H1 (cell line): Measurements from ENCODE around the gene CDT1. TPM values are rescaled to one million over a fixed set of nuclear protein-coding genes. Genes with fewer than 3 reads are reported as not detected.

Source experiments
- CTCF ChIA-PET: fragments of 300-600 bp; sonication (Branson Sonifier 250); formaldehyde crosslinking; loops from one replicate; lab custom pipeline; 2021; ENCODE audit not compliant: partially characterized antibody; lab: Charles Lee
- POLR2A ChIA-PET: fragments of 300-600 bp; sonication (Branson Sonifier 250); formaldehyde crosslinking; loops from one replicate; lab custom pipeline; 2021; ENCODE audit warnings: inconsistent platforms; ENCODE audit not compliant: partially characterized antibody; lab: Charles Lee
- DNase-seq, 2 experiments: peaks; one replicate each; pipeline versions ENCODE4 v3.0.0 to v3.0.0-alpha.2; 2010 to 2022; ENCODE audit warnings: low spot score in 2 of 2, low read depth in 1 of 2, mixed read lengths in 1 of 2
- FAIRE-seq: peaks from 2 replicates; lab custom pipeline; 2011; peaks lifted over from hg19 to GRCh38; lab: Jason Lieb, UNC
- H2AFZ ChIP-seq: 2 replicates; pipeline ENCODE4 v1.8.1; 2012; ENCODE audit warnings: low read length, inconsistent platforms
- H2AK5ac ChIP-seq: 2 replicates; pipeline ENCODE4 v1.6.1; 2013; ENCODE audit warnings: low read depth, low read length
- H2BK120ac ChIP-seq: replicated peaks from 2 replicates; pipeline ENCODE3; 2013; ENCODE audit warnings: low read depth, low read length, inconsistent platforms
- H2BK12ac ChIP-seq: 2 replicates; pipeline ENCODE4 v1.6.1; 2013; ENCODE audit warnings: low read depth, low read length
- H2BK15ac ChIP-seq: 2 replicates; pipeline ENCODE4 v1.6.1; 2013; ENCODE audit warnings: low read length
- H2BK20ac ChIP-seq: 2 replicates; pipeline ENCODE4 v1.6.1; 2013; ENCODE audit warnings: low read length
- H2BK5ac ChIP-seq: 2 replicates; pipeline ENCODE4 v1.6.1; 2013; ENCODE audit warnings: low read depth, low read length
- H3K14ac ChIP-seq: 2 replicates; pipeline ENCODE4 v1.6.1; 2013; ENCODE audit warnings: inconsistent platforms; ENCODE audit not compliant: insufficient read length
- H3K18ac ChIP-seq: 2 replicates; pipeline ENCODE4 v1.6.1; 2013; ENCODE audit warnings: low read length; ENCODE audit errors: extremely low read depth
- H3K23ac ChIP-seq: 2 replicates; pipeline ENCODE4 v1.6.1; 2013; ENCODE audit warnings: inconsistent platforms; ENCODE audit not compliant: insufficient read length
- H3K23me2 ChIP-seq: 2 replicates; pipeline ENCODE4 v1.6.1; 2013; ENCODE audit warnings: low read depth, low read length
- H3K27ac ChIP-seq: 2 replicates; pipeline ENCODE4 v1.6.1; 2011; ENCODE audit warnings: low read depth, low read length, inconsistent platforms
- H3K27me3 ChIP-seq, 4 experiments: replicated peaks in 1 of 4; 1 replicate in 1 of 4; 2 replicates in 3 of 4; pipeline versions ENCODE4 v1.6.1 to v1.8.1; 2011 to 2013; ENCODE audit warnings: low read length in 3 of 4, mild to moderate bottlenecking in 3 of 4, inconsistent platforms in 2 of 4, mixed read lengths in 2 of 4, moderate library complexity in 1 of 4; ENCODE audit not compliant: control insufficient read depth in 3 of 4, insufficient read depth in 3 of 4; ENCODE audit errors: extremely low read depth in 1 of 4
- H3K36me3 ChIP-seq, 4 experiments: 2 replicates each; pipeline versions ENCODE4 v1.6.1 to v1.8.1; 2011 to 2013; ENCODE audit warnings: mild to moderate bottlenecking in 4 of 4, low read length in 3 of 4, moderate library complexity in 2 of 4, control low read depth in 1 of 4, inconsistent platforms in 1 of 4; ENCODE audit not compliant: insufficient read depth in 4 of 4, control insufficient read depth in 2 of 4
- H3K4ac ChIP-seq: replicated peaks from 2 replicates; pipeline ENCODE3; 2013; ENCODE audit warnings: low read length, low read depth, mixed read lengths, inconsistent platforms; ENCODE audit not compliant: insufficient read length
- H3K4me1 ChIP-seq, 4 experiments: replicated peaks in 1 of 4; 1 replicate in 1 of 4; 2 replicates in 3 of 4; pipeline versions ENCODE4 v1.6.1 to v1.8.1; 2011 to 2013; ENCODE audit warnings: low read length in 3 of 4, inconsistent platforms in 2 of 4, mixed read lengths in 1 of 4; ENCODE audit not compliant: insufficient read depth in 4 of 4, control insufficient read depth in 3 of 4
- H3K4me2 ChIP-seq, 2 experiments: 2 replicates each; pipeline versions ENCODE4 v1.6.1 to v1.8.1; 2011 to 2013; ENCODE audit warnings: low read depth in 2 of 2, low read length in 2 of 2, control low read depth in 1 of 2, inconsistent platforms in 1 of 2, mild to moderate bottlenecking in 1 of 2; ENCODE audit not compliant: insufficient read depth in 1 of 2
- H3K4me3 ChIP-seq, 4 experiments: fragments of 200-600, 300-600 bp in 1 of 4; sonication (generic), shearing (Covaris generic), sonication (Bioruptor Twin) in 1 of 4; 2 replicates each; pipeline versions ENCODE4 v1.5.1 to v1.8.1; 2011 to 2016; ENCODE audit warnings: low read length in 4 of 4, low read depth in 3 of 4, control low read depth in 2 of 4, inconsistent platforms in 2 of 4, mild to moderate bottlenecking in 2 of 4, mixed read lengths in 1 of 4, moderate library complexity in 1 of 4; ENCODE audit not compliant: insufficient read depth in 2 of 4; ENCODE audit errors: extremely low read depth in 1 of 4
- H3K56ac ChIP-seq: replicated peaks from 2 replicates; pipeline ENCODE3; 2013; ENCODE audit warnings: low read depth, mild to moderate bottlenecking, mixed read lengths, low read length, inconsistent platforms; ENCODE audit not compliant: insufficient read length
- H3K79me1 ChIP-seq: 2 replicates; pipeline ENCODE4 v1.6.1; 2013; ENCODE audit warnings: low read depth, low read length, control low read depth
- H3K79me2 ChIP-seq, 2 experiments: 2 replicates each; pipeline versions ENCODE4 v1.6.1 to v1.8.1; 2012 to 2013; ENCODE audit warnings: low read length in 2 of 2, mild to moderate bottlenecking in 2 of 2, inconsistent platforms in 1 of 2; ENCODE audit not compliant: insufficient read depth in 2 of 2, control insufficient read depth in 1 of 2
- H3K9ac ChIP-seq, 4 experiments: replicated peaks in 1 of 4; 1 replicate in 1 of 4; 2 replicates in 3 of 4; pipeline versions ENCODE4 v1.6.1 to v1.8.1; 2011 to 2013; ENCODE audit warnings: low read depth in 3 of 4, low read length in 3 of 4, control low read depth in 2 of 4, mild to moderate bottlenecking in 2 of 4, moderate library complexity in 2 of 4, inconsistent platforms in 1 of 4; ENCODE audit errors: extremely low read depth in 1 of 4
- H3K9me3 ChIP-seq, 2 experiments: 2 replicates each; pipeline versions ENCODE4 v1.6.1 to v1.8.1; 2012 to 2013; ENCODE audit warnings: mild to moderate bottlenecking in 2 of 2, moderate library complexity in 2 of 2, control low read depth in 1 of 2, inconsistent platforms in 1 of 2, low read depth in 1 of 2, low read length in 1 of 2, mixed read lengths in 1 of 2; ENCODE audit not compliant: insufficient read depth in 2 of 2
- H4K20me1 ChIP-seq, 2 experiments: replicated peaks in 1 of 2; 2 replicates each; pipeline versions ENCODE3 to v1.8.1; 2011 to 2013; ENCODE audit warnings: inconsistent platforms in 2 of 2, low read length in 2 of 2, mild to moderate bottlenecking in 1 of 2; ENCODE audit not compliant: insufficient read depth in 2 of 2, control insufficient read depth in 1 of 2
- H4K5ac ChIP-seq: 2 replicates; pipeline ENCODE4 v1.6.1; 2013; ENCODE audit warnings: low read length, low read depth, mixed read lengths, inconsistent platforms; ENCODE audit not compliant: insufficient read length
- H4K8ac ChIP-seq: 2 replicates; pipeline ENCODE4 v1.8.0; 2013; ENCODE audit warnings: mild to moderate bottlenecking, moderate library complexity, low read length, inconsistent platforms; ENCODE audit not compliant: insufficient read depth; ENCODE audit errors: extremely low read depth
- H4K91ac ChIP-seq: replicated peaks from 2 replicates; pipeline ENCODE3; 2013; ENCODE audit warnings: low read length, mixed read lengths, inconsistent platforms; ENCODE audit not compliant: insufficient read length
- CEBPB ChIP-seq: IDR thresholded peaks from 2 replicates; pipeline ENCODE4 v1.6.1; 2012; ENCODE audit warnings: low read depth, low read length
- CHD1 ChIP-seq: IDR thresholded peaks from 2 replicates; pipeline ENCODE4 v1.6.1; 2012; ENCODE audit warnings: low read depth, low read length, improper control_type of control experiment
- EZH2 ChIP-seq: fragments of 200-600 bp; sonication (generic); IDR thresholded peaks from 2 replicates; pipeline ENCODE4 v1.7.1; 2012; ENCODE audit warnings: low read depth, mild to moderate bottlenecking, moderate library complexity, low read length, inconsistent platforms; ENCODE audit not compliant: severe bottlenecking
- JUND ChIP-seq: IDR thresholded peaks from 2 replicates; pipeline ENCODE4 v1.6.1; 2011; ENCODE audit warnings: mild to moderate bottlenecking, improper control_type of control experiment, low read length
- NRF1 ChIP-seq: IDR thresholded peaks from 2 replicates; pipeline ENCODE4 v1.6.1; 2011; ENCODE audit warnings: mild to moderate bottlenecking, low read depth, low read length, improper control_type of control experiment
- PHF8 ChIP-seq: fragments of 200-600 bp; sonication (generic); conservative IDR thresholded peaks from 2 replicates; pipeline ENCODE4 v1.7.1; 2012; ENCODE audit warnings: low read depth, mild to moderate bottlenecking, inconsistent platforms, low read length, moderate library complexity
- RAD21 ChIP-seq, 2 experiments: IDR thresholded peaks in 1 of 2; conservative IDR thresholded peaks in 1 of 2; 2 replicates each; pipeline ENCODE4 v1.6.1; 2011; ENCODE audit warnings: low read depth in 2 of 2, low read length in 2 of 2, improper control_type of control experiment in 1 of 2, inconsistent platforms in 1 of 2, mild to moderate bottlenecking in 1 of 2, moderate library complexity in 1 of 2
- SIN3A ChIP-seq, 2 experiments: IDR thresholded peaks in 1 of 2; conservative IDR thresholded peaks in 1 of 2; 2 replicates each; pipeline ENCODE4 v1.6.1; 2011 to 2012; ENCODE audit warnings: low read length in 2 of 2, improper control_type of control experiment in 1 of 2, low read depth in 1 of 2, mild to moderate bottlenecking in 1 of 2
- SP2 ChIP-seq: IDR thresholded peaks from 2 replicates; pipeline ENCODE4 v1.6.1; 2012; ENCODE audit warnings: mild to moderate bottlenecking, low read length, inconsistent platforms
- SRF ChIP-seq: IDR thresholded peaks from 2 replicates; pipeline ENCODE4 v1.6.1; 2011; ENCODE audit warnings: mild to moderate bottlenecking, low read depth, low read length, moderate library complexity
- YY1 ChIP-seq: IDR thresholded peaks from 2 replicates; pipeline ENCODE4 v1.6.1; 2011; ENCODE audit warnings: low read depth, mild to moderate bottlenecking, low read length
- WGBS, 2 experiments: shearing (Covaris generic) in 1 of 2; methylation state at CpG; one replicate each; pipeline versions ENCODE4 v1.1.6 to v1.1.7; 2013 to 2015; ENCODE audit warnings: low lambda C conversion rate in 2 of 2, mixed read lengths in 2 of 2, inconsistent platforms in 1 of 2, low coverage in 1 of 2, missing lambda C conversion rate in 1 of 2; ENCODE audit not compliant: insufficient replicate concordance in 2 of 2, insufficient coverage in 1 of 2, insufficient read length in 1 of 2; ENCODE audit errors: extremely low coverage in 1 of 2, missing lambda C conversion rate in 1 of 2; 5-methylcytosine and 5-hydroxymethylcytosine counted together
- polyA plus RNA-seq, 7 experiments: library from polyadenylated mRNA; depleted of rRNA in 3 of 7; stranded (reverse) in 5 of 7; unstranded in 2 of 7; fragments of >200 nt in 5 of 7; fragments of 200-250 nt in 2 of 7; gene quantifications; 1 replicate in 5 of 7; 2 replicates in 1 of 7; 4 replicates in 1 of 7; pipeline versions ENCODE4 v1.2.1 to v1.2.3, GENCODE V29; 2011 to 2013; ENCODE audit warnings: missing spikeins in 2 of 7, mixed read lengths in 2 of 7
- total RNA-seq: library from RNA; stranded (reverse); fragmentation: NEBNext Ultra II Directional; extraction: Animal tissue kit (Norgen Biotek cat#: 25700); gene quantifications from 2 replicates; pipeline ENCODE4 v1.2.1, GENCODE V29; 2021

Gene CDT1
- total and polyA plus RNA-seq, 2 of the 8 experiments (the other 6 are each of a cell fraction or from before 2014, with no cell fraction given): 76.7 to 95.4 TPM

DNA sequence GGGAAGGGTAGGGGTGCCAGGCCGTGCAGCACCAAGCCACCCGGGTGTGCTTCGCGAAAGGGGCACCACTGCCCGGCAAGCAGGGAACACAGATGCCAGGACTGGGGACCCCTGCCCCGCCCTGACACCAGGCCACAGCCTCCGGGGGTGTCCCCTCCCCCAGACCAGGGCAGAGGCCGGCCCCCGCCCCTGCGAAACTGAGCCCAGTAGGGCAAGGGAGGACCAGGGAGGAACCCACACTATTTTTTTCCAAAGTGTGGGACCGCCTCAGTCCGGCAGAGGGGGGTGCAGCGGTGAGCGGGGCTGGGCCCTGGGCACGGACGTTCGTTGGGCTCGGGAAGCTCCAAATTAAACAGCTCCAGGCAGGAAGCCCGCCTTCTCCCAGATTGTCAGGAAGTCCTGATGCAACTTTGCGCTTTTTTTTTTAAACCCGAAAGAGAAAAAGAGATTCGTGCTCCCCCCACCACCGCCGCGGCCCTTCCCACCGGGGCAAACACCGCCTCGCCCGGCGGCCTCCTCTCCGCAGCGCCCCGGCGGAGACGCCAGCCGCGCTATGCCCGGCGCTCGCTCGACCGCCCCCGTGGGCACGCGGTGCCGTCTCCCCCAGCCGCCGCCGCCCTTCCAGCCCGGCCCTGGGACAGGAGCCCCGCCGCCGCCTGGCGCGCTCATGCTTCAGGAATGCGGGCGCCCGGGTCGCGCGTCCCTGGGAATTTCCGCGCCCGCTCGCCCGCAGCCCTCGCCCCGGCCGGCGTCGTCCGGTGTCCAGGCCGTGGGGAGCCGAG is 19.3 kb upstream of the CDT1 start:
- WGBS, 2 experiments: 3% methylated on average over 12 of the region's 74 CpGs; no CpG with 5 or more reads in 1 of the 2 experiments
- Histone ChIP-seq H2BK5ac (no peak overlapping the region), H3K36me3 (no peaks in the 10 kb centered on the region), H4K5ac (no peak overlapping the region), H3K56ac (no peak overlapping the region), H3K14ac (no peak overlapping the region), H2BK120ac (no peak overlapping the region), H3K27ac (no peak overlapping the region), H4K20me1 (peaks cover 0 to 10% of the 10 kb centered on the region in 2 experiments), H3K23me2 (peaks cover 6% of the 10 kb centered on the region; the same call in 1 of the 2 replicates), H3K4ac (peak overlapping the region; percentile 53), H3K4me1 (peaks cover 0 to 7% (median 3%) of the 10 kb centered on the region in 4 experiments; a peak in 4 of 7 replicates), H3K79me1 (peaks cover 3% of the 10 kb centered on the region; the same call in 1 of the 2 replicates), H4K91ac (peak overlapping the region; percentile 55), H3K18ac (no peak overlapping the region; the same call in none of the 2 replicates), H2BK15ac (peak overlapping the region; percentile 46; the same call in 1 of the 2 replicates), H4K8ac (peak overlapping the region; percentile 76), H2AK5ac (peak overlapping the region; percentile 40; the same call in 1 of the 2 replicates), H3K79me2 (peaks cover 0 to 26% of the 10 kb centered on the region in 2 experiments; a peak in 1 of 4 replicates), H2AFZ (no peak overlapping the region), H2BK20ac (no peak overlapping the region), H3K27me3 (peaks cover 0 to 6% (median 3%) of the 10 kb centered on the region in 4 experiments; a peak in 3 of 7 replicates), H2BK12ac (0 out of 2 replicates have a peak overlapping the region, but pooled peaks have one; percentile 2), H3K9ac (peak overlapping the region in 2 of 4 experiments; percentile 30 to 67; a peak in 3 of 7 replicates), H3K4me2 (peak overlapping the region; percentile 16 to 71), H3K23ac (no peak overlapping the region), H3K4me3 (peak overlapping the region; percentile 28 to 71 (median 50)), H3K9me3 (no peaks in the 10 kb centered on the region)
- POLR2A ChIA-PET: interaction anchor here (0.6 to 2.2 kb wide), 8 partner anchors 9 to 822 kb away, joined by 3 to 12 read pairs (median 3); no protein-coding TSS in a partner anchor
- FAIRE-seq (no peak), DNase-seq (peak in 1 of 2 experiments; percentile 83)
- CTCF ChIA-PET: interaction anchor here (0.7 to 7.4 kb wide), 13 partner anchors 8 to 126 kb away, joined by 3 to 94 read pairs (median 4); no protein-coding TSS in a partner anchor
- TF ChIP-seq NRF1 (no peak), YY1 (no peak), JUND (no peak), CEBPB (no peak; the same call in 1 of the 2 replicates), CHD1 (no peak), SIN3A (conservative IDR thresholded peaks at IDR 0.05 in 1 of 2, IDR thresholded peaks at IDR 0.05 in 1 of 2; ENCODE audit: low read depth in 1 of 2, low read length in 2 of 2) (no peak; a peak in 1 of 4 replicates), SRF (no peak), EZH2 (peak; percentile 32), PHF8 (no peak), RAD21 (IDR thresholded peaks at IDR 0.05 in 1 of 2, conservative IDR thresholded peaks at IDR 0.05 in 1 of 2; ENCODE audit: low read depth in 2 of 2, low read length in 2 of 2) (peak; percentile 28 to 47; a peak in 2 of 4 replicates), SP2 (no peak)
